GM12873 (cell line): ENCODE measurements around the gene RIPK4.

Source experiments
- CTCF ChIP-seq: IDR thresholded peaks from 2 replicates; pipeline ENCODE4 v1.5.1; 2012; ENCODE audit warnings: low read depth, mild to moderate bottlenecking, moderate library complexity, low read length, control low read depth; ENCODE audit not compliant: insufficient read depth; ENCODE audit errors: missing control alignments

RIPK4 gene

GRCh38 chr21:41699311-41699710 lies 67.5 kb downstream of the RIPK4 start:
- TF ChIP-seq CTCF: no peak

GRCh38 chr21:41698071-41698470 lies 68.8 kb downstream of the RIPK4 start:
- no peak for TF ChIP-seq CTCF

GRCh38 chr21:41695513-41695912 lies 71.3 kb downstream of the RIPK4 start:
- TF ChIP-seq CTCF: no peak

- no peak for TF ChIP-seq CTCF
Measured at GRCh38 chr21:41692185-41692565, 74.7 kb downstream of the RIPK4 start.

GRCh38 chr21:41691205-41692184 lies 75.4 kb downstream of the RIPK4 start:
- TF ChIP-seq CTCF: no peak
